ENCODE measurements around the gene ARHGEF28.

DNA sequence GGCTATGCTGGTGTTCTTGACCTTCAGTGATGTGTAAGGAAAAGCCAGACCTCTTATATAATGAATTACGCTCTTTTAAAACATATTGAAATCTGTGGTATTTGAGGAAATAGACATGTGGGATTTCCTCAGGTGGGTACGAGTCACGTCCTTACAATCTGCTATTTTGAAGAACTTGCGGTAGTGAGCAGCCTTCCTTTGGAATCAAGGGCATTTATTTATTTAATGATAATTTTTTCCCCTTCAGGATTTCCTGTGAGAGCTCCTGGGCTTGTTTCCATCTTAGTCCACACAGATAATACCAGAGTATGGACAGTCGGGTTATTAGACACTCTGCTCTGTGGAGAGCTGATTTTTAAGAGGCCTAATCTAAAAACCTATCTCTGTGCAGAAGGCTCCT, 167.9 kb downstream of the ARHGEF28 start:
- no peak for TF ChIP-seq POLR2A (IDR thresholded peaks at IDR 0.05)
- TF ChIP-seq, protein P1, sequence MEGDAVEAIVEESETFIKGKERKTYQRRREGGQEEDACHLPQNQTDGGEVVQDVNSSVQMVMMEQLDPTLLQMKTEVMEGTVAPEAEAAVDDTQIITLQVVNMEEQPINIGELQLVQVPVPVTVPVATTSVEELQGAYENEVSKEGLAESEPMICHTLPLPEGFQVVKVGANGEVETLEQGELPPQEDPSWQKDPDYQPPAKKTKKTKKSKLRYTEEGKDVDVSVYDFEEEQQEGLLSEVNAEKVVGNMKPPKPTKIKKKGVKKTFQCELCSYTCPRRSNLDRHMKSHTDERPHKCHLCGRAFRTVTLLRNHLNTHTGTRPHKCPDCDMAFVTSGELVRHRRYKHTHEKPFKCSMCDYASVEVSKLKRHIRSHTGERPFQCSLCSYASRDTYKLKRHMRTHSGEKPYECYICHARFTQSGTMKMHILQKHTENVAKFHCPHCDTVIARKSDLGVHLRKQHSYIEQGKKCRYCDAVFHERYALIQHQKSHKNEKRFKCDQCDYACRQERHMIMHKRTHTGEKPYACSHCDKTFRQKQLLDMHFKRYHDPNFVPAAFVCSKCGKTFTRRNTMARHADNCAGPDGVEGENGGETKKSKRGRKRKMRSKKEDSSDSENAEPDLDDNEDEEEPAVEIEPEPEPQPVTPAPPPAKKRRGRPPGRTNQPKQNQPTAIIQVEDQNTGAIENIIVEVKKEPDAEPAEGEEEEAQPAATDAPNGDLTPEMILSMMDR (IDR thresholded peaks at IDR 0.05): no peak
